Uterus (tissue), 2 donors: ENCODE measurements around the gene FASLG.

ENCODE experiments used
- CTCF ChIP-seq, 4 experiments: fragments of 200-600 bp in 2 of 4; fragments of 450-650 bp in 2 of 4; sonication (generic) in 2 of 4; IDR thresholded peaks; one replicate each; pipeline ENCODE4 v1.5.1; 2016 to 2019; ENCODE audit warnings: antibody characterized with exemption in 4 of 4, mild to moderate bottlenecking in 2 of 4, moderate library complexity in 1 of 4
- POLR2A ChIP-seq, 2 donors: fragments of 450-650 bp; IDR thresholded peaks; one replicate each; pipeline ENCODE4 v1.6.1; 2016; ENCODE audit warnings: antibody characterized with exemption in 2 of 2, mild to moderate bottlenecking in 1 of 2, moderate library complexity in 1 of 2

- TF ChIP-seq CTCF (IDR thresholded peaks at IDR 0.05) (no peak), POLR2A (IDR thresholded peaks at IDR 0.05) (no peak)
Measured at GRCh38 chr1:172713466-172713865, 54.6 kb downstream of the FASLG start.
